Measurements from ENCODE around the gene FAM124B.

FAM124B gene

DNA sequence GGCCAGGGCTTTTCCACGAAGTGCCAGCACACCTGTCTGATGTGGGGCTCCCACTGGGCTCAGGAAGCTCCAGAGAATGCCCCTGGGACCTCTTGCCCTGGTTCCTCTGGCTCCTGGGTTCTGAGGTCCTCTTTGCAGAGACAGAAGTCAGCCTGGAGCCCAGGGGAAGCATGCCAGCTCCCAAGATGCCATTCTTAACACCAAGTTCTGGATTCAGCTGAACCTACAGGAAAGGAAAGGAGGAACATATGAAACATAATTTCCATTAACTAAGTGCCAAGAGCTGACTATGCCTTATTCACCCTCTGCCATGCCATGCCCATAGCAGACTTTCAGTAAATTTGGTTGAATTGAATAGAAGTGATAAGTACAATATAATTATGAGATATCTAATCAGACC is 21.9 kb downstream of the FAM124B start:
- TF ChIP-seq FOXP2 (optimal IDR thresholded peaks at IDR 0.05; ENCODE audit: control extremely low read depth, extremely low read length, insufficient read depth) (no peak), EZH2 (IDR thresholded peaks at IDR 0.05) (no peak), POLR2AphosphoS5 (IDR thresholded peaks at IDR 0.05; ENCODE audit: borderline replicate concordance, low read depth, low read length) (no peak)
- no peak overlapping the region for H3K27ac ChIP-seq
- no peak overlapping the region for H3K9ac ChIP-seq (ENCODE audit: insufficient read length)
- no peak overlapping the region for H3K4me3 ChIP-seq
- no peaks in the 10 kb centered on the region for H3K9me3 ChIP-seq (ENCODE audit: low read depth, low read length)
- no peak for DNase-seq (ENCODE audit: low read depth, low spot score)
- no peaks in the 10 kb centered on the region for H3K36me3 ChIP-seq (ENCODE audit: insufficient read depth, low read length)

DNA sequence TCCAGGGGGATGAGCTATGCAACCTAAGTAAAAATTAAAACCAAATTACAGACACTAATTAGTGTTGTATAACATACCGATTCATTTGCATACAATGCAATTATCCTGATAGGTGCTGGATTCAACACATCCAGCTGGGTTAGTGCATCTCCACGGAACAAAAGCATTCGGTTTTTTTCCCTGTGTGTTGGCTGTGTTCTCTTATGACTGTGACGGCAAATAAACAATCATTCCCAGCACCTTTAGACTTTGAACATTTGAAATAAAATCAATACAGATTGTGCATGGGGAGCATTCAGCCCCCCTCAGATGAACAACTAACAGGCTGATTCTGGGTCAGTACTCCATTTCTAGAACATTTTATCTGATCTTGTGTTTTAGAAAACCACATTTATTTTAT is 22.7 kb downstream of the FAM124B start:
- Histone ChIP-seq H3K9me3 (ENCODE audit: low read depth, low read length) (no peaks in the 10 kb centered on the region), H3K4me3 (no peak overlapping the region), H3K36me3 (ENCODE audit: insufficient read depth, low read length) (no peaks in the 10 kb centered on the region), H3K27ac (no peak overlapping the region), H3K9ac (ENCODE audit: insufficient read length) (no peak overlapping the region)
- no peak for TF ChIP-seq POLR2AphosphoS5 (IDR thresholded peaks at IDR 0.05; ENCODE audit: borderline replicate concordance, low read depth, low read length)
- TF ChIP-seq EZH2 (IDR thresholded peaks at IDR 0.05), result no peak
- no peak for TF ChIP-seq FOXP2 (optimal IDR thresholded peaks at IDR 0.05; ENCODE audit: control extremely low read depth, extremely low read length, insufficient read depth)
- DNase-seq (ENCODE audit: low read depth, low spot score), result no peak

DNA sequence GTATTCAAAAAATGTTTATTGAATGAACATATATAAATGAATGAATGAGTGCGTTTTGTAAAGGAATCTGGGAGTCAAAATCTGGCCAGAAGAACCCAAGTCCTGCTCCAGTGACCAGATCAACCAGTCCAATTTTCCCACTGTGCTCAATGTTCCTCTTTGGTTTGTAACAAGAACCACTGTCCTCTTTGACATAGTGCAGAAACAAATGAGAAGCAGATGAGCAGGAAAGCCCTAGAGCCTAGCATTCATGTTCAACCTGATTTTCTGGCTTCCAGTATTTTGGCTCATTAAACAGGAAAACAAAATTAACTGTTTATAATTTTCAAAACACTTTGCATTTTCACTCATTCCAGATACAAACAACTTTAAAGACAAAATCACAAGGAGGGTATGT is 23.2 kb downstream of the FAM124B start:
- Histone ChIP-seq H3K27ac (no peak overlapping the region), H3K36me3 (ENCODE audit: insufficient read depth, low read length) (no peaks in the 10 kb centered on the region), H3K9ac (ENCODE audit: insufficient read length) (no peak overlapping the region), H3K4me3 (no peak overlapping the region), H3K9me3 (ENCODE audit: low read depth, low read length) (no peaks in the 10 kb centered on the region)
- no peak for DNase-seq (ENCODE audit: low read depth, low spot score)
- no peak for TF ChIP-seq POLR2AphosphoS5 (IDR thresholded peaks at IDR 0.05; ENCODE audit: borderline replicate concordance, low read depth, low read length)
- no peak for TF ChIP-seq FOXP2 (optimal IDR thresholded peaks at IDR 0.05; ENCODE audit: control extremely low read depth, extremely low read length, insufficient read depth)
- TF ChIP-seq EZH2 (IDR thresholded peaks at IDR 0.05), result no peak

DNA sequence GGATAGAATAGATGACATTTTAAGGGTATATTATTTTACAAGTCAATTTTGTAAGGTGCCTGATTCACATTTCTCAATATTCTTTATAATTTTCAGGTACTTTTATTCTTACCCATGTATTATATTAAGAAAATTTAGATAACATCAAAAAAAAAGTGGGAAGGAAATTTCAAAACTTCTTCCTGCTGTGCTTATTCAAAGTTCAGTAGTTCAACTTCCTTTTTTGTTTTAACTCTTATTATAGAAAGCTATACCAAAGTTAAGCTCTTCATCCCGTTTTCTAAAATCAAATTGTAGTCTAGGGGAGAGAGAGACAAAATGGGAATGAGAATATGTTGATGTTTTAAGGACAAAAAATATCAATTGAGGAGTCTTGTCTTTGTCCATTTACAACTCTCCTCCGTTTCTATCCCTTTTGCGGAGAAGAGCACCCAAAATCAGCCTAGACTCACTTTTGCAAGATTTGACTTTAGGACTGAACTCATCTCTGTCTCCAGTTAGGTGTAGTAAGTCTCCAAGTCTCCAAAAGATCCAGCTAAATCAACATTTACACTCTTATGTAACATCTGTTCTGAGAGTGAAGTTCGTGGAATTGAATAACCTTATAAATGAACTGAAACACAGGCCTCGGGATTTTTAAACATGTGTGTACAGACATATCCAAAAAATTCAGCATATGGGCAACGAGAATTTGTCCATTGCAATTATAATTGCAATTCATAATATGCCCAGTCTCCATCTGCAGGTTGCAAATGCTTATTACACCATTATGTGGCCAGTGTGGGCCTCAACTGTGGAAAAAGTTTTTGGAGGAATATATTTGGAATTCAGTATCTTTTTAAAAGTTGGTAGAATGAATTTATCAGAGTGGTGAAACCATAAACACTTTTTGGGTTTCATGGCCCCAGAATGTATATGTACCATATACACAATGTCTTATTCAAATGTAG is 23.9 kb downstream of the FAM124B start:
- no peak for TF ChIP-seq EZH2 (IDR thresholded peaks at IDR 0.05)
- no peak for TF ChIP-seq POLR2AphosphoS5 (IDR thresholded peaks at IDR 0.05; ENCODE audit: borderline replicate concordance, low read depth, low read length)
- TF ChIP-seq FOXP2 (optimal IDR thresholded peaks at IDR 0.05; ENCODE audit: control extremely low read depth, extremely low read length, insufficient read depth), result no peak
- DNase-seq (ENCODE audit: low read depth, low spot score), result no peak
- Histone ChIP-seq H3K27ac (no peak overlapping the region), H3K9me3 (ENCODE audit: low read depth, low read length) (no peaks in the 10 kb centered on the region), H3K9ac (ENCODE audit: insufficient read length) (no peak overlapping the region), H3K4me3 (no peak overlapping the region), H3K36me3 (ENCODE audit: insufficient read depth, low read length) (no peaks in the 10 kb centered on the region)

DNA sequence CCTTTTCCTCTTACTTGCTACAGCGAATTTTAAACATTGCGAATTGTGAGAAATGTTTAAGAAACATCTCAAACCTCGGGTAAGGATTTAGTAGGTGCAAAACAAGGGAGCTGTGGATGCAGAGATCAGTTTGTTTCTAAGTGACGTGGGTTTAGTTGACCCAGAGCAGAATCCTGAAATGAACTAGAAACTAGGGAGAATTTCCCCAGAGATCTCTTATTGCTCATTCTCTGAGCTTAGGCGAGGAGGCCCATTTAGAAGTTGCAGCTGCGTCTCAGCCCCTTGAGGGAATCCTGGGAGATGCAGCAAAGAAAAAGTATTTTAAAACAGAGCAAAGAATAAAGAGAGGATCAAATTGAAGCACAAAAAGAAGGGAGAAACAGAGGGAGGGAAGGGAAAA is 29.3 kb downstream of the FAM124B start:
- no peak for DNase-seq (ENCODE audit: low read depth, low spot score)
- Histone ChIP-seq H3K4me3 (no peak overlapping the region), H3K9me3 (ENCODE audit: low read depth, low read length) (no peaks in the 10 kb centered on the region), H3K27ac (no peak overlapping the region), H3K9ac (ENCODE audit: insufficient read length) (no peak overlapping the region), H3K36me3 (ENCODE audit: insufficient read depth, low read length) (no peaks in the 10 kb centered on the region)
- TF ChIP-seq FOXP2 (optimal IDR thresholded peaks at IDR 0.05; ENCODE audit: control extremely low read depth, extremely low read length, insufficient read depth) (no peak), EZH2 (IDR thresholded peaks at IDR 0.05) (no peak), POLR2AphosphoS5 (IDR thresholded peaks at IDR 0.05; ENCODE audit: borderline replicate concordance, low read depth, low read length) (no peak)

DNA sequence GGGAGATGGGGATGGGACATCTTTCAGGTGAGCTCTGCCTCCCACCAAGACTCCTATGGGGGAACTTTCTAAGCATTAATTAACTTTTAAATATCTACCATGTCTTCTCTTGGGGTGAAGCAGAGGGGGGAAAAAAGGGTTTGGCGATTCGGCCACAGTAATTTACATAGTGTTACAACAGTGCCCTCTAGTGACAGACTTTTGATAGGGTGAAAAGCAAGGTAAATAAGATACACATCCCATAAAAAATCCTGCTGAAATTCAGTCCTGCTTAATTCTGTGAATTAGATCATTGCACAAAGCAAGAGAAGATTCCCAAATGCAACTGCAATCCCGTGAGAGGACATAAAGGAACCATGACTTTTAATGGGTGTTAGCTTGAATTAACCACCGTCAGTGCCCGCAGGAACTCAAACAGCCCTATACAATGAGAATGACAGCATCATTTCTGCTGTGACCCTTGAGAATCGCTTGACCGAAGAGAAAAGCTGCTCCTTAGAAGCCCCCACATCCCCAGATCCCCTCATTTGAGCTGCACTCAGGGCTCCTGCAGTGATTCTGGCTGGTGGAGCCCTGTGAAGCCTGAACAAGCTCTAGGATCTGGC is 32.8 kb downstream of the FAM124B start:
- TF ChIP-seq EZH2 (IDR thresholded peaks at IDR 0.05) (no peak), POLR2AphosphoS5 (IDR thresholded peaks at IDR 0.05; ENCODE audit: borderline replicate concordance, low read depth, low read length) (no peak), FOXP2 (optimal IDR thresholded peaks at IDR 0.05; ENCODE audit: control extremely low read depth, extremely low read length, insufficient read depth) (no peak)
- Histone ChIP-seq H3K9me3 (ENCODE audit: low read depth, low read length) (no peaks in the 10 kb centered on the region), H3K27ac (no peak overlapping the region), H3K9ac (ENCODE audit: insufficient read length) (no peak overlapping the region), H3K36me3 (ENCODE audit: insufficient read depth, low read length) (no peaks in the 10 kb centered on the region), H3K4me3 (no peak overlapping the region)
- DNase-seq (ENCODE audit: low read depth, low spot score), result peak; percentile 60

GRCh38 chr2:224366267-224366844 is 35.6 kb downstream of the FAM124B start:
- H3K36me3 ChIP-seq (ENCODE audit: insufficient read depth, low read length), result no peaks in the 10 kb centered on the region
- H3K9me3 ChIP-seq (ENCODE audit: low read depth, low read length), result no peaks in the 10 kb centered on the region
- peak overlapping the region; percentile 26 for H3K4me3 ChIP-seq
- H3K27ac ChIP-seq, result peak overlapping the region; percentile 82
- no peak overlapping the region for H3K9ac ChIP-seq (ENCODE audit: insufficient read length)
- peak; percentile 61; the same call in 1 of the 2 replicates for TF ChIP-seq POLR2AphosphoS5 (IDR thresholded peaks at IDR 0.05; ENCODE audit: borderline replicate concordance, low read depth, low read length)
- peak; percentile 89 for TF ChIP-seq FOXP2 (optimal IDR thresholded peaks at IDR 0.05; ENCODE audit: control extremely low read depth, extremely low read length, insufficient read depth)
- TF ChIP-seq EZH2 (IDR thresholded peaks at IDR 0.05), result no peak
- DNase-seq (ENCODE audit: low read depth, low spot score), result peak; percentile 79

GRCh38 chr2:224365331-224365730 is 36.6 kb downstream of the FAM124B start:
- H3K27ac ChIP-seq, result peak overlapping the region; percentile 82
- no peak for DNase-seq (ENCODE audit: low read depth, low spot score)
- H3K9ac ChIP-seq (ENCODE audit: insufficient read length), result no peak overlapping the region
- no peak for TF ChIP-seq POLR2AphosphoS5 (IDR thresholded peaks at IDR 0.05; ENCODE audit: borderline replicate concordance, low read depth, low read length)
- TF ChIP-seq FOXP2 (optimal IDR thresholded peaks at IDR 0.05; ENCODE audit: control extremely low read depth, extremely low read length, insufficient read depth), result no peak
- no peak for TF ChIP-seq EZH2 (IDR thresholded peaks at IDR 0.05)
- no peak overlapping the region for H3K4me3 ChIP-seq
- no peaks in the 10 kb centered on the region for H3K36me3 ChIP-seq (ENCODE audit: insufficient read depth, low read length)
- H3K9me3 ChIP-seq (ENCODE audit: low read depth, low read length), result no peaks in the 10 kb centered on the region
